GM12878 (cell line): ENCODE results near the gene GTPBP3. TPM values are rescaled to one million over a fixed set of nuclear protein-coding genes. Genes with fewer than 3 reads are reported as not detected.

Experiments
- ATAC-seq: fragments of 200-7000 bp; cut with Tn5 transposase; 3 replicates; pipeline ENCODE4 v1.9.1; 2020; ENCODE audit warnings: mild to moderate bottlenecking, moderate library complexity
- BruUV-seq: library from RNA; stranded (reverse); fragments of 400-500 nt; replicated peaks from 2 replicates; lab custom pipeline; 2021; lab: Mats Ljungman, UMichigan
- CTCF ChIA-PET: fragments of 300-600 bp; sonication (Branson Sonifier 250); formaldehyde crosslinking; extraction: SDS; loops from one replicate; lab custom pipeline; 2021; ENCODE audit warnings: inconsistent platforms; lab: Yijun Ruan, JAX
- POLR2A ChIA-PET: fragments of 350-600 bp; formaldehyde crosslinking; extraction: SDS; loops from one replicate; lab custom pipeline; 2021; ENCODE audit warnings: inconsistent platforms; lab: Charles Lee
- RAD21 ChIA-PET: fragments of 300-600 bp; sonication (Branson Sonifier 250); formaldehyde crosslinking; loops from one replicate; lab custom pipeline; 2023; ENCODE audit warnings: antibody characterized with exemption; ENCODE audit not compliant: unreplicated experiment; lab: Charles Lee
- SMC1A ChIA-PET: fragments of 300-600 bp; sonication (Branson Sonifier 250); formaldehyde crosslinking; loops from one replicate; lab custom pipeline; 2023; ENCODE audit not compliant: unreplicated experiment, uncharacterized antibody; lab: Charles Lee
- DNase-seq: peaks from one replicate; pipeline ENCODE4 v3.0.0-alpha.2; 2011; ENCODE audit warnings: low read depth, low spot score
- FAIRE-seq: peaks from 3 replicates; lab custom pipeline; 2011; peaks lifted over from hg19 to GRCh38; lab: Jason Lieb, UNC
- H2AFZ ChIP-seq: 2 replicates; pipeline ENCODE4 v1.6.0; 2011; ENCODE audit warnings: low read depth, low read length, control low read depth; ENCODE audit not compliant: control insufficient read depth
- H3K27ac ChIP-seq: 2 replicates; pipeline ENCODE4 v1.5.1; 2011; ENCODE audit warnings: control low read depth; ENCODE audit not compliant: control insufficient read depth, insufficient read depth
- H3K27me3 ChIP-seq, 2 experiments: replicated peaks in 1 of 2; 2 replicates each; pipeline versions ENCODE4 v1.6.0 to v1.6.1; 2011; ENCODE audit warnings: low read length in 1 of 2; ENCODE audit not compliant: control insufficient read depth in 2 of 2, insufficient read depth in 2 of 2
- H3K36me3 ChIP-seq, 2 experiments: 2 replicates each; pipeline ENCODE4 v1.5.1; 2011; ENCODE audit warnings: low read length in 1 of 2; ENCODE audit not compliant: control insufficient read depth in 2 of 2, insufficient read depth in 2 of 2
- H3K4me1 ChIP-seq: 2 replicates; pipeline ENCODE4 v1.6.1; 2011; ENCODE audit warnings: mild to moderate bottlenecking, low read length, moderate library complexity, mixed read lengths; ENCODE audit not compliant: control insufficient read depth, insufficient read depth
- H3K4me2 ChIP-seq: 2 replicates; pipeline ENCODE4 v1.6.0; 2011; ENCODE audit warnings: control low read depth; ENCODE audit not compliant: control insufficient read depth, insufficient read depth
- H3K4me3 ChIP-seq: fragments of 200-600 bp; sonication (generic); 2 replicates; pipeline ENCODE4 v1.5.1; 2016
- H3K79me2 ChIP-seq: 2 replicates; pipeline ENCODE4 v1.6.0; 2011; ENCODE audit warnings: low read length; ENCODE audit not compliant: control insufficient read depth, insufficient read depth
- H3K9ac ChIP-seq: 2 replicates; pipeline ENCODE4 v1.8.0; 2011; ENCODE audit warnings: low read length, control low read depth, mixed read lengths; ENCODE audit not compliant: control insufficient read depth, insufficient read depth
- H3K9me3 ChIP-seq: replicated peaks from 3 replicates; pipeline ENCODE4 v1.5.1; 2011; ENCODE audit warnings: mild to moderate bottlenecking, low read length; ENCODE audit not compliant: control insufficient read depth, insufficient read depth
- H4K20me1 ChIP-seq: 2 replicates; pipeline ENCODE4 v1.6.0; 2011; ENCODE audit not compliant: control insufficient read depth, insufficient read depth
- CBFB ChIP-seq: IDR thresholded peaks from 2 replicates; pipeline ENCODE4 v1.6.1; 2016; ENCODE audit warnings: antibody characterized with exemption, low read depth
- EP300 ChIP-seq, 2 experiments: fragments of 150-350 bp in 1 of 2; IDR thresholded peaks; 2 replicates each; pipeline ENCODE4 v1.6.1; 2011 to 2012; ENCODE audit warnings: low read depth in 2 of 2, low read length in 2 of 2, borderline replicate concordance in 1 of 2, improper control_type of control experiment in 1 of 2, inconsistent platforms in 1 of 2; ENCODE audit not compliant: control insufficient read depth in 1 of 2
- HCFC1 ChIP-seq: fragments of 150-350 bp; IDR thresholded peaks from 2 replicates; pipeline ENCODE4 v1.6.1; 2014; ENCODE audit warnings: low read length
- NFIC ChIP-seq: IDR thresholded peaks from 2 replicates; pipeline ENCODE4 v1.6.1; 2012; ENCODE audit warnings: low read depth, mild to moderate bottlenecking, inconsistent platforms, low read length, moderate library complexity
- NFXL1 ChIP-seq: fragments of 450-650 bp; IDR thresholded peaks from 2 replicates; pipeline ENCODE4 v1.6.1; 2017; ENCODE audit warnings: antibody characterized with exemption, mild to moderate bottlenecking, borderline replicate concordance
- NR2C2 ChIP-seq: IDR thresholded peaks from 2 replicates; pipeline ENCODE4 v1.6.1; 2011; ENCODE audit warnings: borderline replicate concordance, low read depth; ENCODE audit not compliant: control insufficient read depth, insufficient read length
- PAX8 ChIP-seq: fragments of 450-650 bp; IDR thresholded peaks from 2 replicates; pipeline ENCODE4 v1.6.1; 2017; ENCODE audit warnings: mild to moderate bottlenecking, moderate library complexity
- POLR2A ChIP-seq: IDR thresholded peaks from 2 replicates; pipeline ENCODE4 v1.6.1; 2011; ENCODE audit warnings: low read depth, mild to moderate bottlenecking, low read length
- POU2F2 ChIP-seq: IDR thresholded peaks from 3 replicates; pipeline ENCODE4 v1.6.1; 2011; ENCODE audit warnings: low read depth, mild to moderate bottlenecking, low read length, borderline replicate concordance
- PRDM15 ChIP-seq: fragments of 450-650 bp; formaldehyde crosslinking; IDR thresholded peaks from 2 replicates; pipeline ENCODE4 v1.4.0; 2020; ENCODE audit warnings: mild to moderate bottlenecking, moderate library complexity
- SMC3 ChIP-seq: IDR thresholded peaks from 2 replicates; pipeline ENCODE4 v1.6.1; 2011; ENCODE audit warnings: low read length, improper control_type of control experiment, borderline replicate concordance
- SREBF1 ChIP-seq: IDR thresholded peaks from 2 replicates; pipeline ENCODE4 v1.6.1; 2012; ENCODE audit warnings: mild to moderate bottlenecking, low read length
- STAT3 ChIP-seq: IDR thresholded peaks from 2 replicates; pipeline ENCODE4 v1.6.1; 2011; ENCODE audit warnings: low read depth, low read length, improper control_type of control experiment
- TAF1 ChIP-seq: IDR thresholded peaks from 2 replicates; pipeline ENCODE4 v1.6.1; 2011; ENCODE audit warnings: mild to moderate bottlenecking, low read depth, low read length, borderline replicate concordance
- WGBS: methylation state at CpG from one replicate; pipeline ENCODE4 v1.1.6; 2016; ENCODE audit warnings: low lambda C conversion rate; ENCODE audit not compliant: insufficient replicate concordance, insufficient coverage; ENCODE audit errors: missing lambda C conversion rate; 5-methylcytosine and 5-hydroxymethylcytosine counted together
- in situ Hi-C: fragments of 300-500 bp; cut with MboI; formaldehyde crosslinking; loops from 9 replicates; pipeline ENCODE4 v1.14.3; 2018; ENCODE audit warnings: mixed read lengths
- intact Hi-C: fragments of 100-400 bp; cut with micrococcal nuclease; formaldehyde crosslinking; loops from one replicate; pipeline ENCODE4 v1.14.2; 2022; ENCODE audit not compliant: unreplicated experiment
- polyA plus RNA-seq, 11 experiments: library from polyadenylated mRNA; depleted of rRNA in 4 of 11; unstranded in 6 of 11; stranded (reverse) in 5 of 11; fragments of >200 nt; fragmentation: Nextera tagmentation in 4 of 11; fragmentation: Illumina TruSeq in 1 of 11; extraction: Ambion mirVana in 4 of 11; extraction: Trizol in 1 of 11; gene quantifications; 1 replicate in 1 of 11; 2 replicates in 10 of 11; pipeline versions ENCODE4 v1.2.1 to v1.2.3, GENCODE V29; 2011 to 2016; ENCODE audit warnings: inconsistent platforms in 2 of 11, missing spikeins in 2 of 11, low read depth in 1 of 11
- total RNA-seq, 4 experiments: library from RNA; depleted of rRNA in 3 of 4; stranded (reverse); fragments of >200 nt in 3 of 4; fragmentation: Illumina TruSeq in 1 of 4; extraction: Trizol in 1 of 4; gene quantifications; 2 replicates each; pipeline versions ENCODE4 v1.2.1 to v1.2.3, GENCODE V29; 2013 to 2021

GTPBP3 gene
- total and polyA plus RNA-seq, 10 of the 15 experiments (the other 5 are each of a cell fraction or from before 2014, with no cell fraction given), result 2.9 to 46.8 (median 15.4) TPM

- Histone ChIP-seq H3K4me3 (no peak overlapping the region), H3K79me2 (no peaks in the 10 kb centered on the region), H2AFZ (no peak overlapping the region), H3K27ac (no peak overlapping the region), H3K4me2 (no peak overlapping the region), H3K4me1 (peaks cover 11% of the 10 kb centered on the region), H3K36me3 (no peaks in the 10 kb centered on the region), H3K9ac (no peak overlapping the region), H3K9me3 (no peaks in the 10 kb centered on the region; the same call in 2 of the 3 replicates), H3K27me3 (no peaks in the 10 kb centered on the region), H4K20me1 (no peaks in the 10 kb centered on the region)
- CTCF ChIA-PET, result interaction anchor here (0.6 to 1.2 kb wide), 3 partner anchors 15 to 120 kb away, joined by 3 to 4 read pairs (median 4); no protein-coding TSS in a partner anchor
- in situ Hi-C loops, result no loop called here
- no TSS peak for BruUV-seq
- intact Hi-C loops, result no loop called here
- TF ChIP-seq POU2F2, result no peak
- TF ChIP-seq STAT3, result no peak
- TF ChIP-seq POLR2A, result no peak
- no peak for TF ChIP-seq SREBF1
- TF ChIP-seq SMC3, result no peak
- TF ChIP-seq CBFB, result no peak
- no peak for TF ChIP-seq HCFC1
- no peak for TF ChIP-seq PAX8
- no peak for TF ChIP-seq EP300 (IDR thresholded peaks at IDR 0.05; ENCODE audit: borderline replicate concordance in 1 of 2, control insufficient read depth in 1 of 2, low read depth in 2 of 2, low read length in 2 of 2)
- no peak for TF ChIP-seq PRDM15 (CRISPR knock-in tag)
- no peak for TF ChIP-seq NFIC
- TF ChIP-seq NFXL1, result no peak
- no peak for TF ChIP-seq NR2C2
- no peak for TF ChIP-seq TAF1
- SMC1A ChIA-PET, result interaction anchor here (0.9 kb wide), 2 partner anchors 9 to 33 kb away, joined by 3 read pairs; no protein-coding TSS in a partner anchor
- WGBS, result 96% methylated on average over 5 of the region's 5 CpGs
- DNase-seq, result no peak
- no peak for ATAC-seq
- no peak for FAIRE-seq
- RAD21 ChIA-PET, result no interaction called here
- POLR2A ChIA-PET, result interaction anchor here (0.7 to 1.1 kb wide), 2 partner anchors 71 to 314 kb away, joined by 3 to 7 read pairs; partner anchors contain the start of gene DDA1
These were observed 43.2 kb downstream of the GTPBP3 start for GRCh38 chr19:17380426-17381138.
